Ovary (tissue), 10 donors: ENCODE data around the gene UXT. TPM values are rescaled to one million over a fixed set of nuclear protein-coding genes. Genes with fewer than 3 reads are reported as not detected.

Source experiments
- DNase-seq, 5 donors: peaks; one replicate each; pipeline ENCODE4 v3.0.0-alpha.2; 2019 to 2020
- H3K27ac ChIP-seq, 2 donors: fragments of 200-600 bp; one replicate each; pipeline versions ENCODE4 v1.5.1 to v1.8.0; 2019 to 2022
- H3K27me3 ChIP-seq: fragments of 200-600 bp; one replicate; pipeline ENCODE4 v1.8.0; 2022
- H3K36me3 ChIP-seq: fragments of 200-600 bp; sonication (generic); one replicate; pipeline ENCODE4 v1.5.1; 2019
- H3K4me1 ChIP-seq: one replicate; pipeline ENCODE4 v1.8.1; 2013; ENCODE audit warnings: mild to moderate bottlenecking, moderate library complexity; ENCODE audit not compliant: insufficient read depth
- H3K4me3 ChIP-seq: fragments of 200-600 bp; sonication (generic); one replicate; pipeline ENCODE4 v1.5.1; 2017
- H3K9me3 ChIP-seq, 2 donors: fragments of 200-600 bp in 1 of 2; sonication (generic) in 1 of 2; one replicate each; pipeline versions ENCODE4 v1.5.1 to v1.8.1; 2013 to 2019; ENCODE audit warnings: mild to moderate bottlenecking in 1 of 2, moderate library complexity in 1 of 2
- EP300 ChIP-seq: sonication (generic); formaldehyde crosslinking; IDR thresholded peaks from one replicate; pipeline ENCODE4 v1.6.1; 2017; ENCODE audit warnings: antibody characterized with exemption
- POLR2A ChIP-seq: fragments of 450-650 bp; IDR thresholded peaks from one replicate; pipeline ENCODE4 v1.6.1; 2017; ENCODE audit warnings: antibody characterized with exemption, mild to moderate bottlenecking, moderate library complexity
- WGBS, 3 donors: extraction: QIAGEN DNeasy Blood & Tissue Kit in 1 of 3; methylation state at CpG; one replicate each; pipeline versions ENCODE4 v1.1.5 to v1.1.7; 2013 to 2017; 5-methylcytosine and 5-hydroxymethylcytosine counted together
- intact Hi-C, 4 donors: fragments of 100-400 bp; cut with DNase I; formaldehyde crosslinking; loops; one replicate each; pipeline versions ENCODE4 v1.11.0 to v1.15.1; 2022 to 2023
- long read RNA-seq, 3 donors: library from polyadenylated mRNA in 2 of 3; unstranded in 2 of 3; transcript quantifications; one replicate each; pipeline ENCODE4 v2.0.0 and lab custom pipeline, GENCODE V29; 2021 to 2026
- polyA plus RNA-seq, 2 donors: library from polyadenylated mRNA; stranded (reverse); fragments of 200-250 nt in 1 of 2; fragments of 350-450 nt in 1 of 2; fragmentation: Illumina TruSeq in 1 of 2; extraction: RNeasy Lipid Tissue Mini Kit (QIAGEN cat#74804) in 1 of 2; gene quantifications; one replicate each; pipeline ENCODE4 v1.2.3, GENCODE V29; 2013 to 2014
- total RNA-seq, 7 donors: library from RNA; depleted of rRNA in 2 of 7; stranded (reverse); fragments of >200 nt in 2 of 7; fragmentation: NEBNext Ultra II Directional in 3 of 7; extraction: Animal tissue kit (Norgen Biotek cat#: 25700) in 3 of 7; gene quantifications; one replicate each; pipeline versions ENCODE4 v1.1.0 to v1.2.4, GENCODE V29; 2016 to 2023
- TF ChIP-seq, protein P1 (sequence below), 3 donors: fragments of 450-650 bp in 2 of 3; fragments of 200-600 bp in 1 of 3; IDR thresholded peaks; one replicate each; pipeline versions ENCODE4 v1.5.1 to v1.8.0; 2016 to 2022; ENCODE audit warnings: antibody characterized with exemption in 3 of 3, mild to moderate bottlenecking in 1 of 3
- donor health status: DM: no; HTN: no; CAD: no; lungs with moderate emphysema.
- donor health status: DM: no; HTN: no; CAD: no.
- donor health status: Bipolar disorder and iron deficiency.
- donor health status: DM: yes; HTN: yes; CAD: no.
- donor health status: DM: no; HTN: no; CAD: no.
- donor health status: DM: yes; HTN: yes; CAD: no.

The UXT gene, protein sequence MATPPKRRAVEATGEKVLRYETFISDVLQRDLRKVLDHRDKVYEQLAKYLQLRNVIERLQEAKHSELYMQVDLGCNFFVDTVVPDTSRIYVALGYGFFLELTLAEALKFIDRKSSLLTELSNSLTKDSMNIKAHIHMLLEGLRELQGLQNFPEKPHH
- total RNA-seq (100 to 1,000 TPM; 114 to 235 (median 151) TPM), polyA plus RNA-seq (100 to 1,000 TPM; 209 to 213 TPM)
- long read RNA-seq, donor 1, transcript UXT-201 (7 exons, 574 nt) = major isoform, 14 of 39 reads
- long read RNA-seq, donor 1, transcript UXT-202 (6 exons, 701 nt) = minor isoform, 13 of 39 reads
- long read RNA-seq, donor 1, partial matches to known transcripts = 6 of 39 reads
- long read RNA-seq, donor 1, other reads (novel, unspliced or antisense) = 5 of 39 reads
- long read RNA-seq, donor 2, transcript UXT-202 (6 exons, 701 nt) = minor isoform, 31 of 105 reads
- long read RNA-seq, donor 2, transcript UXT-201 (7 exons, 574 nt) = major isoform, 65 of 105 reads
- long read RNA-seq, donor 2, partial matches to known transcripts = 5 of 105 reads
- long read RNA-seq, donor 2, other reads (novel, unspliced or antisense) = 0 of 105 reads
- long read RNA-seq, donor 3, transcript UXT-201 (7 exons, 574 nt) = major isoform, 34 of 55 reads
- long read RNA-seq, donor 3, transcript UXT-202 (6 exons, 701 nt) = minor isoform, 15 of 55 reads
- long read RNA-seq, donor 3, partial matches to known transcripts = 3 of 55 reads
- long read RNA-seq, donor 3, other reads (novel, unspliced or antisense) = 2 of 55 reads

DNA sequence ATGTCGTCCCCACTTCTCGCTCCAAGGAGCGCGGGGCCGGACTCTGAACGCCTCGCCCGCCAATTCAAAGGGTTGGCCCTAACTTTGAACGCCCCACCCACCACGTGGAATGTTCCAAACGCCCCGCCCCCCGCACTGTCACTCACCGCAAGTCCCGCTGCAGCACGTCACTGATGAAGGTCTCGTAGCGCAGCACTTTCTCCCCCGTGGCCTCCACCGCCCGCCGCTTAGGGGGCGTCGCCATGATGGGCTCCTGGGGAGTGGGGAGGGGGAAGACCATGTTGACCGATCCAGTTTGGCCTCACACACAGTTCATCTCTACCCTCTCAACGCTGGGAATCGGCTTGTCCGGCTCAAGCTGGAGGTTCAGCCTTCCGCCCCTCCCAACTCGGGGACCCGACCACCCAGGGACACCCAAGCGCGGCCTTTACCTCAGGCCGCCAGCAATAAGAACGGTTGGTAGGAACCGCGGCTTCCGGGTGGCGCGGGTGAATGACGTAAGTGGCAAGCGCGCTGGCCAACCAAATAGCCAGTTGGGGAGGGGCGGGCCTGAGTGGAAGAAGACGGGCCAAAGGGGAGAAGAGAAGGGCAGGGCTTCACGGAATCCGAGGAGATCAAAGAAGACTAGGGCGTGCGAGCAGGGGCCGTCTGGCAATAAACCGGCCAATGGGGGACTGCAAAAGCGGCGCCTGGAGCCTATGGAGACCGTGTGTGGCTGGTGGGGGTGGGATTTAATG lies at the start of gene UXT:
TSS of gene UXT (minus strand) at position 497 of the 737 bp plus-strand sequence. CDS start at position 244, 253 bp downstream.
- H3K4me3 ChIP-seq = peak within 1 kb of the TSS; percentile 60
- TF ChIP-seq POLR2A (peak; percentile 88), EP300 (peak; percentile 33)
- TF ChIP-seq, protein P1, sequence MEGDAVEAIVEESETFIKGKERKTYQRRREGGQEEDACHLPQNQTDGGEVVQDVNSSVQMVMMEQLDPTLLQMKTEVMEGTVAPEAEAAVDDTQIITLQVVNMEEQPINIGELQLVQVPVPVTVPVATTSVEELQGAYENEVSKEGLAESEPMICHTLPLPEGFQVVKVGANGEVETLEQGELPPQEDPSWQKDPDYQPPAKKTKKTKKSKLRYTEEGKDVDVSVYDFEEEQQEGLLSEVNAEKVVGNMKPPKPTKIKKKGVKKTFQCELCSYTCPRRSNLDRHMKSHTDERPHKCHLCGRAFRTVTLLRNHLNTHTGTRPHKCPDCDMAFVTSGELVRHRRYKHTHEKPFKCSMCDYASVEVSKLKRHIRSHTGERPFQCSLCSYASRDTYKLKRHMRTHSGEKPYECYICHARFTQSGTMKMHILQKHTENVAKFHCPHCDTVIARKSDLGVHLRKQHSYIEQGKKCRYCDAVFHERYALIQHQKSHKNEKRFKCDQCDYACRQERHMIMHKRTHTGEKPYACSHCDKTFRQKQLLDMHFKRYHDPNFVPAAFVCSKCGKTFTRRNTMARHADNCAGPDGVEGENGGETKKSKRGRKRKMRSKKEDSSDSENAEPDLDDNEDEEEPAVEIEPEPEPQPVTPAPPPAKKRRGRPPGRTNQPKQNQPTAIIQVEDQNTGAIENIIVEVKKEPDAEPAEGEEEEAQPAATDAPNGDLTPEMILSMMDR (IDR thresholded peaks at IDR 0.05) = no peak
- 31 to 47% (median 31%) methylated on average over 52 to 54 of the region's 54 CpGs for WGBS, 3 donors
- peak; percentile 91 to 95 (median 92) for DNase-seq
- peak within 1 kb of the TSS; percentile 88 to 96 for H3K27ac ChIP-seq
- intact Hi-C loops = loop anchor here in 1 of 4 donors (2.0 kb wide), 1 partner anchor 424 kb away; no protein-coding TSS in a partner anchor
- no peaks in the 10 kb centered on the region for H3K9me3 ChIP-seq
- no peaks in the 10 kb centered on the region for H3K36me3 ChIP-seq
- H3K27me3 ChIP-seq = no peaks in the 10 kb centered on the region
- peaks cover 2% of the 10 kb centered on the region for H3K4me1 ChIP-seq

DNA sequence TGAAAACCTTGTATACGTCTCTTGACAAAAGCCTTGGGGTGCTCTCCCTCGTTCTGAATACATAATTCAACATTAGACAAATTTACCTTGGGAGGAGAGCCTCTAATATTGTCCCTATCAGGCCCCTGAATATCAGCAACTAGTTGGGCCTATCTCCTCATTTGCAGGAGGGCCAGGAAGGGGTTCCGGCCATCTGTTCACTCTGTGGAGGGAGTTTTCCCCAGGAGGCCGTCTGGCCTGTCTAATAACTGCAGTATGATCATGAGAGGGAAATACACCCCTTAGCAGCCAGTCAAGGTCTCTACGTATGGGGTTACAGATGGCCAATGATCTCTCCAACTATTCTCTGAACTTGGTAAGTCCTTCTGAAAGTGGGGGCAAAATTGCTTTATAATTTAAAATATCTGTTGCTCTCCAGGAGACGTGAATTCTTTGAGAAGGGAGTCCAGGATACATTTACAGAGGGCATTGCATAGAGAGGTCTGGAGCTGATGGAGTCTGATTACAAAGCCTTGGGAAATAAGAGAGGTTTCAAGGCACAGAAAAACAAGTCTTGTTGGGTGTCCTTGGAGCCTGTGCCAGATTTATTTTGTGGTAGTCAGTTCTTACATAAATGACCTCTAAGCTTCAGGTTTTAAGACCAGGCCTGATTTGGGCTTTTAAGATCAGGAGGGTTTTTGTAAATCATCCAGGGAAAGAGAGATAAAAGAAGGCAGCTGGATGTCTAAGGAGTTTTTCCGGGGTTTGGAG lies 48.2 kb upstream of the UXT start:
- TF ChIP-seq EP300 = no peak
- TF ChIP-seq, protein P1 (IDR thresholded peaks at IDR 0.05) = no peak
- no peak for TF ChIP-seq POLR2A
- intact Hi-C loops = no loop called here
- Histone ChIP-seq H3K9me3 (no peaks in the 10 kb centered on the region), H3K4me3 (no peak overlapping the region), H3K27me3 (no peaks in the 10 kb centered on the region), H3K36me3 (no peaks in the 10 kb centered on the region), H3K4me1 (peaks cover 9% of the 10 kb centered on the region), H3K27ac (peak overlapping the region; percentile 30 to 64)
- WGBS, 3 donors = 18 to 25% (median 19%) methylated on average over 7 of the region's 7 CpGs
- DNase-seq = no peak

DNA sequence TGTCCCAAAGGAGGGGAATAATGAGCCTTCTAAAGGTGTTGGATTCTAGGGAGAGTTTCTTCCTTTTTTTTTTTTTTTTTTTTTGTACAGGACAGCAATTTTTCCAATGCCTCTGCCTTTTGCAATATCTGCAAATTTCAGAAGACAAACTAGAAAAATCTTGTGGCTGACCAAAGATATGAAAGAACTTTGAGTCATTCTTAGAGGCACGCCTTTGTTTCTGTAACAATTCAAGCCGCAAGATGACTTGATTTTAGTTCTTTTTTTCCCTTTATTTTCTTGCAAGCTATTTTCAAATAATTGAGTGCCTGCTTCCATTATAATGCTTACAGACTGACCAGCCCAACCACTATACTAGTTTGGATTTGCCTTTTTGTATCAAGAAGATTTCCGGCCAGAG lies 47.6 kb upstream of the UXT start:
- 43 to 54% (median 48%) methylated on average over 3 of the region's 3 CpGs for WGBS, 3 donors
- Histone ChIP-seq H3K36me3 (no peaks in the 10 kb centered on the region), H3K27ac (peak overlapping the region in 1 of 2 donors; percentile 64), H3K9me3 (no peaks in the 10 kb centered on the region), H3K4me3 (no peak overlapping the region), H3K27me3 (no peaks in the 10 kb centered on the region), H3K4me1 (peaks cover 9% of the 10 kb centered on the region)
- no peak for DNase-seq
- TF ChIP-seq POLR2A (no peak), EP300 (no peak)
- TF ChIP-seq, protein P1 (IDR thresholded peaks at IDR 0.05) = no peak
- intact Hi-C loops = no loop called here
